ENCODE data around the gene PAX6.

DNA sequence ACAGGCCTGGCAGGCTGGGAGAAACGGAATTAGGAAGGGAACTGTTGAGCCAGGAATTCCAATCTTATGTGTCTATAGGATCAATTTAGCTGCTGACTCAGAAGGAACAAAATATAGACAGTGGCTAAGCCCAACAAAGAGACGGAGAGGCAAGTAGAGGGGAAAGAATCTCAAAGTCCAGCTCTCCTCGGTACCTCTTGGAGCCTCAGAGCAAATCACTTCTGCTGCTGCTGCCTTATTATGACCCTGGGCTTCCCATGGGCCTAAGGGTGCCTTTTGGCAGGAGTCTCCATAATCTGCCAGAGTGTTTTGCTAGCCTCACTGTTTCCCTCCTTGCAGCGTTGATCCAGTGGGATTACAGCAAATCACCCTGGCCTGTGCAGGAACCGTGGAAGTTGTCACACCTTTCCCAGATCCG is 31.7 kb downstream of the PAX6 start:
- TF ChIP-seq CTCF (IDR thresholded peaks at IDR 0.05): no peak
- TF ChIP-seq POLR2AphosphoS5 (IDR thresholded peaks at IDR 0.05; ENCODE audit: low read depth, low read length): no peak
- TF ChIP-seq SIN3A (IDR thresholded peaks at IDR 0.05; ENCODE audit: borderline replicate concordance, insufficient read depth, low read depth, low read length): no peak
- TF ChIP-seq TCF7L2 (IDR thresholded peaks at IDR 0.05; ENCODE audit: low read depth, low read length): no peak
- TF ChIP-seq, protein P1, sequence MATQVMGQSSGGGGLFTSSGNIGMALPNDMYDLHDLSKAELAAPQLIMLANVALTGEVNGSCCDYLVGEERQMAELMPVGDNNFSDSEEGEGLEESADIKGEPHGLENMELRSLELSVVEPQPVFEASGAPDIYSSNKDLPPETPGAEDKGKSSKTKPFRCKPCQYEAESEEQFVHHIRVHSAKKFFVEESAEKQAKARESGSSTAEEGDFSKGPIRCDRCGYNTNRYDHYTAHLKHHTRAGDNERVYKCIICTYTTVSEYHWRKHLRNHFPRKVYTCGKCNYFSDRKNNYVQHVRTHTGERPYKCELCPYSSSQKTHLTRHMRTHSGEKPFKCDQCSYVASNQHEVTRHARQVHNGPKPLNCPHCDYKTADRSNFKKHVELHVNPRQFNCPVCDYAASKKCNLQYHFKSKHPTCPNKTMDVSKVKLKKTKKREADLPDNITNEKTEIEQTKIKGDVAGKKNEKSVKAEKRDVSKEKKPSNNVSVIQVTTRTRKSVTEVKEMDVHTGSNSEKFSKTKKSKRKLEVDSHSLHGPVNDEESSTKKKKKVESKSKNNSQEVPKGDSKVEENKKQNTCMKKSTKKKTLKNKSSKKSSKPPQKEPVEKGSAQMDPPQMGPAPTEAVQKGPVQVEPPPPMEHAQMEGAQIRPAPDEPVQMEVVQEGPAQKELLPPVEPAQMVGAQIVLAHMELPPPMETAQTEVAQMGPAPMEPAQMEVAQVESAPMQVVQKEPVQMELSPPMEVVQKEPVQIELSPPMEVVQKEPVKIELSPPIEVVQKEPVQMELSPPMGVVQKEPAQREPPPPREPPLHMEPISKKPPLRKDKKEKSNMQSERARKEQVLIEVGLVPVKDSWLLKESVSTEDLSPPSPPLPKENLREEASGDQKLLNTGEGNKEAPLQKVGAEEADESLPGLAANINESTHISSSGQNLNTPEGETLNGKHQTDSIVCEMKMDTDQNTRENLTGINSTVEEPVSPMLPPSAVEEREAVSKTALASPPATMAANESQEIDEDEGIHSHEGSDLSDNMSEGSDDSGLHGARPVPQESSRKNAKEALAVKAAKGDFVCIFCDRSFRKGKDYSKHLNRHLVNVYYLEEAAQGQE (IDR thresholded peaks at IDR 0.05; ENCODE audit: insufficient read depth in 1 of 2, low read depth in 2 of 2, low read length in 1 of 2): no peak
